ENCODE results near the gene BZW1.

GRCh38 chr2:200778038-200778437, 33.7 kb upstream of the BZW1 start:
- TF ChIP-seq, protein P1, sequence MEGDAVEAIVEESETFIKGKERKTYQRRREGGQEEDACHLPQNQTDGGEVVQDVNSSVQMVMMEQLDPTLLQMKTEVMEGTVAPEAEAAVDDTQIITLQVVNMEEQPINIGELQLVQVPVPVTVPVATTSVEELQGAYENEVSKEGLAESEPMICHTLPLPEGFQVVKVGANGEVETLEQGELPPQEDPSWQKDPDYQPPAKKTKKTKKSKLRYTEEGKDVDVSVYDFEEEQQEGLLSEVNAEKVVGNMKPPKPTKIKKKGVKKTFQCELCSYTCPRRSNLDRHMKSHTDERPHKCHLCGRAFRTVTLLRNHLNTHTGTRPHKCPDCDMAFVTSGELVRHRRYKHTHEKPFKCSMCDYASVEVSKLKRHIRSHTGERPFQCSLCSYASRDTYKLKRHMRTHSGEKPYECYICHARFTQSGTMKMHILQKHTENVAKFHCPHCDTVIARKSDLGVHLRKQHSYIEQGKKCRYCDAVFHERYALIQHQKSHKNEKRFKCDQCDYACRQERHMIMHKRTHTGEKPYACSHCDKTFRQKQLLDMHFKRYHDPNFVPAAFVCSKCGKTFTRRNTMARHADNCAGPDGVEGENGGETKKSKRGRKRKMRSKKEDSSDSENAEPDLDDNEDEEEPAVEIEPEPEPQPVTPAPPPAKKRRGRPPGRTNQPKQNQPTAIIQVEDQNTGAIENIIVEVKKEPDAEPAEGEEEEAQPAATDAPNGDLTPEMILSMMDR (IDR thresholded peaks at IDR 0.05) = no peak
- TF ChIP-seq POLR2A (IDR thresholded peaks at IDR 0.05) = no peak
- no peak for TF ChIP-seq EP300 (IDR thresholded peaks at IDR 0.05)

All from tibial nerve (tissue), 4 donors.